Activated naive CD8-positive, alpha-beta T cell treated with anti-CD3 and anti-CD28 coated beads for 36 hours (primary cell): Measurements from ENCODE around the gene BTNL8. TPM values are rescaled to one million over a fixed set of nuclear protein-coding genes. Genes with fewer than 3 reads are reported as not detected.
"Not testable (repeated sequence)": the region's sequence is repeated elsewhere in the genome, so short reads cannot be mapped to it uniquely, and the experiment has no call there.

Experiments used
- DNase-seq: peaks from one replicate; pipeline ENCODE4 v3.0.0; 2021
- H3K27ac Mint-ChIP-seq: one replicate; pipeline ENCODE4 v1.8.0; 2022; ENCODE audit warnings: mild to moderate bottlenecking, moderate library complexity, mixed read lengths
- H3K27me3 Mint-ChIP-seq: one replicate; pipeline ENCODE4 v1.8.0; 2022; ENCODE audit warnings: mild to moderate bottlenecking, mixed read lengths
- H3K36me3 Mint-ChIP-seq: one replicate; pipeline ENCODE4 v1.8.0; 2021; ENCODE audit warnings: mild to moderate bottlenecking, mixed read lengths
- H3K4me1 Mint-ChIP-seq: one replicate; pipeline ENCODE4 v1.8.0; 2021; ENCODE audit warnings: mixed read lengths
- H3K4me3 Mint-ChIP-seq: one replicate; pipeline ENCODE4 v1.8.0; 2022; ENCODE audit warnings: mild to moderate bottlenecking, moderate library complexity, mixed read lengths
- H3K9me3 Mint-ChIP-seq: one replicate; pipeline ENCODE4 v1.8.0; 2022; ENCODE audit warnings: mixed read lengths
- total RNA-seq, 2 experiments: library from RNA; stranded (reverse); gene quantifications; one replicate each; pipeline ENCODE4 v1.2.3, GENCODE V29; 2021

Gene BTNL8
- total RNA-seq, 2 experiments from 2014 or later: 0.12 to 0.20 TPM

DNA sequence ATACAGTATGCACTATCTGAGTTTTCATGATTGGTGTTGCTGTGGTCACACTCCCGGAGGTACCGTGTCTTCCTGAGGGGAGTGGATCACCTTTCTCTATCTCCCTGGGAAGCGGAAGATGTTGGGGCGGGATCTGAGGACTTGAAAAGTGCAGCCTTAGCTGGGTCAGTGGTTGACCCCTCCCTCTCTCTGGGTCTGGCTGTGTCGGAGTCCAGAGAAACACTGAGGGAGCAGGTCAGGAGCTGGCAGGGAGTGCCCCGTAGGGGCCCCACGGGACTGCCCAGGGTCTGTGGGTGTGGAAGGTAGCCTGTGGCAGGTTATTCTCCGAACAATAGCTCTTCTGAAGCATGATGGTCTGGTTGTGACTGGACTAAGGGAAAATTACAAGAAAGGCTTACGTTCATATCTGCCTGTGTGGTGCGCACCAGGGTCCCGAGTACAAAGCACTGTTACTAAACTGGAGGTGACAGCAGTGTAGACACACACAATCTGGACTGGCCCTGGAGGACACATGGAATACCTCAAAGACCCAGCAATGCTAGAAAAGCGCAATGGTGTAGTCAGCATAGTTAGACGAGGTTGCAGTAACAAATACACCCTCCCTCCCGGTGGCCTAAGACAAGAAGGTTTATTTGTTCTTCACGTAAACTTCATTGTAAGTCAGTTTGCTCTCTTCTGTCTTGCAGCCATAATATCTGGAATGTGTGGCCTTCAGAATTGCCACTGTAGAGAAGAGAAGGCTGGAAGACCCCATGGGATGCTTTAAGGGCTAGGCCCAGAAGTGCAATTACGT is 28.5 kb upstream of the BTNL8 start:
- H3K9me3 Mint-ChIP-seq: no peaks in the 10 kb centered on the region
- no peaks in the 10 kb centered on the region for H3K27me3 Mint-ChIP-seq
- H3K4me3 Mint-ChIP-seq: no peak overlapping the region
- peaks cover 8% of the 10 kb centered on the region for H3K4me1 Mint-ChIP-seq
- no peaks in the 10 kb centered on the region for H3K36me3 Mint-ChIP-seq
- DNase-seq: no peak
- no peak overlapping the region for H3K27ac Mint-ChIP-seq

DNA sequence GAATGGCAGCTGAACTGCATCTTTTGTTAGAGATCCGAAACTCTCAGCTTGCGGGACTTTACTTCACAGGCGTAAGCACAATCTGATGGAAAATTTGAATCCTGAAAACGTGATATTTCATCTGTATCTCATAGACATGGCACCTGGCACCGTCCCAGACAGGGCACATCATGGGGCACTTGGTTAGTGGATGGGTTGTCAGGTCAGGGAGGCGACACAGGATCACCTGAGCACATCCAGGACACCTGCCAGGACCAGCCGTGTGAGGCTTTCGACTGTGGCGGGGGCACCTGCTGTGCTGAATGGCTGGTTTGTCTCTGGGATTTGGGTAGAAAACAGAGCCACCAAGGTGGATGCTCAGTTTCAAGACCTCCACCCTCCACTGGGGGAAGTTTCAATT is 26.5 kb upstream of the BTNL8 start:
- Mint-ChIP-seq H3K36me3 (no peaks in the 10 kb centered on the region), H3K4me3 (no peak overlapping the region), H3K9me3 (no peaks in the 10 kb centered on the region), H3K27me3 (no peaks in the 10 kb centered on the region), H3K4me1 (peaks cover 6% of the 10 kb centered on the region), H3K27ac (no peak overlapping the region)
- no peak for DNase-seq

- Mint-ChIP-seq H3K27me3 (no peaks in the 10 kb centered on the region), H3K27ac (no peak overlapping the region), H3K4me3 (no peak overlapping the region), H3K36me3 (no peaks in the 10 kb centered on the region), H3K9me3 (no peaks in the 10 kb centered on the region), H3K4me1 (peaks cover 3% of the 10 kb centered on the region)
- DNase-seq: no peak
These were observed 25.1 kb upstream of the BTNL8 start for GRCh38 chr5:180873615-180874520.

DNA sequence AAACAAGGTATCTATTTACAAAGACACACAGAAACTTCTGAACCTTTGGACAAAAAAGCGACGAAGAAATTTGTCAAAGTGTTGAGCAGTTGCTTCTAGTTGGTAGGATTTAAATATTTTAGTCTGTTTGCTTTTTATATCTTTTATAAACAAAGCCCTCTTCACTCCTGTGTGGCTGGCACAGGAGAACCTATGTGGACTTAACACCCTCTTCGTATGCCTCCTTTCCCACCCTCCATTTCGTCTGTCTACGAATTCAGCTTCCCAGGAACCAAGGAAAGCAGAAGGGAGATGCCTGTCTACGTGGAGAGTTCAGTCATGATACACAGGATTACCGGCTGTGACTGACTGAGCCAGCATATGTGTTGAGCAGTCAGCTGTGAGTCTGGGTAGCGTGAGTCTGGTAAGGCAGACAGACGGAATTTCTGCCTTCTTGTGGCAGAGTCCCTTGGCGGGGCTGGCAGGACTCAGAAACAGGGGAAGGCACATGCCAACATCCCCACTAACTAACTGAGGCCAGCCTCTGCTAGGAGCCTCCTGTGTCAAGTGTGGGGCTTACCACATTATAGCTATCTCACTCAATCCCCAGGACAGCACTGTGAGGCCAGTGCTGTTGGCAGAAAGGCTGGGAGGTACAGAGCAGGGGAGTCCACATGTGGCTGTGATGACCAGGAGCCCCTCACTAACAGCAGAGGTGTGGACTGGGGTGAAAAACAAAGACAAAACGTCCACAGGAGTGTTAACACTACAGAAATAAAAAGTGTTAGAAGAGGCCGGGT is 24.0 kb upstream of the BTNL8 start:
- no peaks in the 10 kb centered on the region for H3K4me1 Mint-ChIP-seq
- H3K27me3 Mint-ChIP-seq: no peaks in the 10 kb centered on the region
- H3K9me3 Mint-ChIP-seq: no peaks in the 10 kb centered on the region
- H3K4me3 Mint-ChIP-seq: no peak overlapping the region
- DNase-seq: no peak
- no peak overlapping the region for H3K27ac Mint-ChIP-seq
- no peaks in the 10 kb centered on the region for H3K36me3 Mint-ChIP-seq

DNA sequence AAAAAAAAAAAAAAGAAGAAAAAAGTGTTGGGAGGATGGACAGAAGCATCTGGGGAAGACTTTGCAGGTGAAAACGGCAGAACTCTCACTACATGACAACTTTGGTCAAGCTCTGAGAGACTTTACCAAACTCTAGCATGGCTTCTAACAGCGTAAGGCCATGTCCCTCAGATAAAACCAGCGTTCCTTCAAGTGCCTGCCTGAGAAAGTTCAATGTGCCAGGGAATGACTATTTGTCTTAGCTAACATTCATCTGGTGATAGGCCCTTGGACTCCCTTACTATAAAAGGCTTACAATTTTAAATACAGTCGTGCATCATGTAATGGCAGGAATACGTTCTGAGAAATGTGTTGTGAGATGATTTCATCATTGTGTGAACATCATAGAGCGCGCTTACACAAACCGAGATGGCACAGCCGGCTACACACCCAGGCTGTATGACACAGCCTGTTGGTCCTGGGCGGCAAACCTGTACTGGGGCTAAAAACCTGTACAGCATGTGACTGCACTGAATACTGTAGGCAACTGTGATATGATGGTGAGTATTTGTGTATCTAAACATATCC is 23.0 kb upstream of the BTNL8 start:
- no peak for DNase-seq
- Mint-ChIP-seq H3K9me3 (peaks cover under 1% of the 10 kb centered on the region), H3K36me3 (no peaks in the 10 kb centered on the region), H3K27me3 (no peaks in the 10 kb centered on the region), H3K4me1 (no peaks in the 10 kb centered on the region), H3K27ac (no peak overlapping the region), H3K4me3 (no peak overlapping the region)

DNA sequence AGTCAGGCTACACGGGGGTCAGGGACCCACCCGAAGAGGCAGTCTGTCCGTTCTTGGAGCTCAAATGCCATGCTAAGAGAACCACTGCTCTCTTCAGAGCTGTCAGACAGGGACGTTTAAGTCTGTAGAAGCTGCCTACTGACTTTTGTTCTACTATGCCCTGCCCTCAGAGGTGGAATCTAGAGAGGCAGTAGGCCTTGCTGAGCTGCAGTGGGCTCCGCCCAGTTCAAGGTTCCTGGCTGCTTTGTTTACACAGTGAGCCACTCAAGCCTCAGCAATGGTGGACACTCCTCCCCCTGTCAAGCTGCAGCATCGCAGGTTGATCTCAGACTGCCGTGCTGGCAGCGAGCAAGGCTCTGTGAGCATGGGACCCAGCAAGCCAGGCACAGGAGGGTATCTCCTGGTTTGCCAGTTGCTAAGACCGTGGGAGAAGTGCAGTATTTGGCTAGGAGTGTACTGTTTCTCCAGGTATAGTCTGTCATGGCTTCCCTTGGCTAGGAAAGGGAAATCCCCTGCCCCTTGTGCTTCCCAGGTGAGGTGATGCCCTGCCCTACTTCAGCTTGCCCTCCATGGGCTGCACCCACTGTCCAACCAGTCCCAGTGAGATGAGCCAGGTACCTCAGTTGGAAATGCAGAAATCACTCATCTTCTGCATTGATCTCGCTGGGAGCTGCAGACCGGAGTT is 13.0 kb upstream of the BTNL8 start:
- not testable (repeated sequence) for H3K27ac Mint-ChIP-seq, H3K4me1 Mint-ChIP-seq, H3K36me3 Mint-ChIP-seq, DNase-seq, H3K9me3 Mint-ChIP-seq, H3K4me3 Mint-ChIP-seq
- H3K27me3 Mint-ChIP-seq: peaks cover 34% of the 10 kb centered on the region

- Mint-ChIP-seq H3K4me1 (no peaks in the 10 kb centered on the region), H3K9me3 (peaks cover 2% of the 10 kb centered on the region), H3K27me3 (peaks cover 19% of the 10 kb centered on the region), H3K4me3 (no peak overlapping the region), H3K27ac (no peak overlapping the region), H3K36me3 (no peaks in the 10 kb centered on the region)
- DNase-seq: no peak
These were observed 9.6 kb upstream of the BTNL8 start for GRCh38 chr5:180889381-180889780.

- H3K9me3 Mint-ChIP-seq, H3K4me1 Mint-ChIP-seq, H3K27me3 Mint-ChIP-seq, H3K27ac Mint-ChIP-seq, H3K4me3 Mint-ChIP-seq, H3K36me3 Mint-ChIP-seq, DNase-seq: not testable (repeated sequence)
These were observed 3.6 kb upstream of the BTNL8 start for GRCh38 chr5:180895330-180895729.

GRCh38 chr5:180900178-180900577 is 1.2 kb downstream of the BTNL8 start:
- H3K4me3 Mint-ChIP-seq: no peak overlapping the region
- DNase-seq: no peak
- H3K4me1 Mint-ChIP-seq: peaks cover 4% of the 10 kb centered on the region
- H3K9me3 Mint-ChIP-seq: no peaks in the 10 kb centered on the region
- no peaks in the 10 kb centered on the region for H3K27me3 Mint-ChIP-seq
- H3K27ac Mint-ChIP-seq: no peak overlapping the region
- H3K36me3 Mint-ChIP-seq: no peaks in the 10 kb centered on the region

DNA sequence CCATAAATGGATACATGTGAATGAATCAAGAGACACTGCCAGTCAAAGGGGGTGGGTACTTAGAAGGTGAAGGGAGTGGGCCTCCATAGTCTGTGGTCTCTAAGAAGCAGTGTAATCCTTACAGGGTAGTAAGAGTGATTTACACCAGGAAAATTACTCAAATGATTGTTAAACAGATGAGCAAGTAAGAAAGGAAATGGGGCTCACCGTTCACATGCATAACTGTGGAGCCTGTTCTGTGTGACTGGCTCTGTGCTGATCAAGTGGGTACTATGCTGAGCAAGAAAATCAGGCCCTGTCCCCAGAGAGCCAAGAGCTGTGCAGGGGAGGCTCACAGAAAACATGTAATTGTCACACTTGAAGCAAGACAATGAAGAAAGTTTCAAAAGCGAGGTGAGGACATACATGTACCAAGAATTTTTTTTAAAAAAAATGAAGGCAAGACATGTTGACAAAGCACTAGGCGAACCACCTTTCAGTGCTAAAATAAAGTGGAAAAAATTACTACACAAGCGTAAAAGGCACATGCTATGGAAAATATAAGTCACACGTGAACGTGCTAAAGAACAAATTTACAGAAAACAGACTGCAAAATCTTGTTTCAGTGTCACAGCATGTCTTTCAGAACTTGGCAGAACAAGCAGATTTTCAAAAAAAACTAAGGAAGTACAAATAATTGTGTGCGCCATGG is 2.5 kb downstream of the BTNL8 start:
- peaks cover 4% of the 10 kb centered on the region for H3K4me1 Mint-ChIP-seq
- H3K9me3 Mint-ChIP-seq: no peaks in the 10 kb centered on the region
- H3K36me3 Mint-ChIP-seq: no peaks in the 10 kb centered on the region
- peak overlapping the region; percentile 42 for H3K27ac Mint-ChIP-seq
- no peak for DNase-seq
- H3K27me3 Mint-ChIP-seq: peaks cover 4% of the 10 kb centered on the region
- H3K4me3 Mint-ChIP-seq: no peak overlapping the region

DNA sequence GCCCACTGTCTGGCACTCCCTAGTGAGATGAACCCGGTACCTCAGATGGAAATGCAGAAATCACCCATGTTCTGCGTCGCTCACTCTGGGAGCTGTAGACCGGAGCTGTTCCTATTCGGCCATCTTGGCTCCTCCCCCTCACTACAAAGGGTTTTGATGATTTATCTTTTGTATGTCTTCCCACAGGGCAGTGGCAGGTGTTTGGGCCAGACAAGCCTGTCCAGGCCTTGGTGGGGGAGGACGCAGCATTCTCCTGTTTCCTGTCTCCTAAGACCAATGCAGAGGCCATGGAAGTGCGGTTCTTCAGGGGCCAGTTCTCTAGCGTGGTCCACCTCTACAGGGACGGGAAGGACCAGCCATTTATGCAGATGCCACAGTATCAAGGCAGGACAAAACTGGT is 9.4 kb downstream of the BTNL8 start:
- Mint-ChIP-seq H3K9me3 (no peaks in the 10 kb centered on the region), H3K27ac (no peak overlapping the region), H3K27me3 (peaks cover 30% of the 10 kb centered on the region), H3K4me1 (peaks cover 6% of the 10 kb centered on the region), H3K36me3 (no peaks in the 10 kb centered on the region), H3K4me3 (no peak overlapping the region)
- DNase-seq: no peak

- H3K4me3 Mint-ChIP-seq: no peak overlapping the region
- DNase-seq: peak; percentile 22
- H3K27ac Mint-ChIP-seq: peak overlapping the region; percentile 29
- no peaks in the 10 kb centered on the region for H3K9me3 Mint-ChIP-seq
- no peaks in the 10 kb centered on the region for H3K36me3 Mint-ChIP-seq
- peaks cover 6% of the 10 kb centered on the region for H3K4me1 Mint-ChIP-seq
- H3K27me3 Mint-ChIP-seq: peaks cover 31% of the 10 kb centered on the region
These were observed 10.2 kb downstream of the BTNL8 start for GRCh38 chr5:180908998-180909731.

- Mint-ChIP-seq H3K27ac (no peak overlapping the region), H3K4me1 (peaks cover 6% of the 10 kb centered on the region), H3K36me3 (no peaks in the 10 kb centered on the region), H3K9me3 (no peaks in the 10 kb centered on the region), H3K27me3 (peaks cover 31% of the 10 kb centered on the region), H3K4me3 (no peak overlapping the region)
- DNase-seq: no peak
These were observed 10.8 kb downstream of the BTNL8 start for GRCh38 chr5:180909782-180910181.
